Mucosa of gallbladder (tissue), 1 donor: ENCODE data around the gene RMDN2. TPM values are rescaled to one million over a fixed set of nuclear protein-coding genes. Genes with fewer than 3 reads are reported as not detected.

Source experiments
- DNase-seq: peaks from one replicate; pipeline ENCODE4 v3.0.0-alpha.2; 2020; ENCODE audit warnings: low spot score
- total RNA-seq: library from RNA; stranded (reverse); gene quantifications from one replicate; pipeline ENCODE4 v1.2.1, GENCODE V29; 2021
- donor health status: DM: no; HTN: no; CAD: no.

Gene RMDN2
- total RNA-seq, 1 donor from 2014 or later = 8.3 TPM

DNA sequence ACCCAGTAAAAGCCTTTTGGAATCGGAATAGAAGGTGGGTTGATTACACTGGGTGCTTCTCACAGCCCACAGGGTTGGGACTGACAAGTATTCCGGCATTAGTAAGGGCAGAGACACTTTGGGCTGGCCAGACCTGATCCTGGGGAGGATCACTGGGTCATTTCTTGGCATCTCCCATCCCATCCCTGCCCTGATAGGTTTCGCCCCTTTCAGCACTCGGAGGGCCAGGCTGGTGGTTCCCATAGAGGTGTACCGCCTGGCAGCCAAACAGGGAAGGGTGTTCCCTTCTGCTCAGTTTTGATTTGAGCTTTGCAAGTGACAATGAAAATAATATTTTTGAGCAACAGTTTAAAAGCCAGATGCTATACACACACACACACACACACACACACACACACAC lies 113.6 kb downstream of the RMDN2 start:
- DNase-seq = no peak

DNA sequence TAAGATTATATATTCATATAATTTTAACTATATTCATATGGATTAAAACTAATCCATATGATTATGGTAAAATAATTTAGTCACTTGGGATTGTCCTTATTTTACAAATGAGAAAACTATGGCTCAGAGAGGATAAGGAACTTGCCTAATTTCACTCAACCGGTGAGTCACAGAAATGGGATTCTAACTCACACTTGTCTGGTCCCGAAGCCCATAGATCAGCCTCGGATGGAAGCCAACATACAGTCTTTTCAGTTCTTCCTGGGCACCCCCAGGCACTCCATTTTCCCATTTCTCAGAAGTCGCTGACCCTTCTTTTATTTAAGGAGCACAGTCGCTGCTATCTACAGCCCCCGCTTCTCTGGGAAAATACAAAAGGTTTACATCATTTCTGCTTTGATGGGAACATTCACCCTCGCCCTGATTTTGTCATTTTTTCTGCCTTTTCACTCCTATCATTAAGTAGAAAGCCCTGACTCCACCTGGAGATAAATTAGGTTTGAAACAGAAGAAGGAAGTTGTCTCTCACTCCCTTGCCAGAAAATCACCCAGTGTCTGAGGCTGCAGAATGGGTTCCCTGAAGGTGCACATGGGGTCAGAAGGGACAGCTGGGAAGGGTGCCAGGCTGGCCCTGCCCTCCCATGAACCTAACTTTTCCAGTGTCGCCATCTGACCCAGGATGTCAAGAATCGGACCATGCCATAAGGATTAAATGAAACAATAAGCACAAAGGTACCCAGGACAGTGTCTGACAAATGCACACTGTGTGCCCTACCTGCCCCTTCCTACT lies 114.2 kb downstream of the RMDN2 start:
- DNase-seq = no peak

GRCh38 chr2:38045811-38046210 lies 120.7 kb downstream of the RMDN2 start:
- DNase-seq = no peak

GRCh38 chr2:38056216-38056615 lies 131.1 kb downstream of the RMDN2 start:
- no peak for DNase-seq

- no peak for DNase-seq
Observed at GRCh38 chr2:38057651-38058410, 132.7 kb downstream of the RMDN2 start.

- no peak for DNase-seq
Observed at GRCh38 chr2:38060236-38061018, 135.3 kb downstream of the RMDN2 start.

DNA sequence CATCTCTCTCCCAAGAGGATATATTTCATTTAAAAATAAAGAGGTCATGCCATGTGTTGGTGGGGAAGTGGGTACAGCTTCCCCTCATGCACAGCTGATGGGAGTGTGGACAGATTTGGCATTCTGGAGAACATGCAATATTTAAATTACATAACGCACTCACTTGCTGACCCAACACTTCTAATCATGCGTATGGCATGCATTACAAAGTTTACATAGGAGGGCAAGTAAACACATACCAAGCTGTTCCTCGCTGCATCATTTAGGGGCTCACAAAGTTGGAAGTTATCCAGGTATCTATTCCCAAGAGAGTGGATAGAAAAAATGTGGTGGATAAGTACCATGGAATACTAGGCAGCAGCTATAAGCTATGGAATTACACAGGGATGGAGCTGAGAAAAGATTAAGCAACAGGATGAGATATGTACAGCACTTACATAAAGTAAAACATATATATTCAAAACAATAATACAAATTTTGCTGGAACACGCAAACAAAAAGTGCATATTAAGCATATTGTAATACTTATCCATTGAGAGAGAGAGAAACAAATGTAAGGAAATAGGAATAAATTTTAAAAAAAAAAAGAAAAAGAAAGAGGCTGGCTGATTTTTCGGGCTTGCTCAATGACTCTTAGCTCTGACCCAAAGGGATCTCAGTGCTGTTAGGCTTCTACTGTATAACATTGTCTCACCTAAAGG lies 139.9 kb downstream of the RMDN2 start:
- no peak for DNase-seq

DNA sequence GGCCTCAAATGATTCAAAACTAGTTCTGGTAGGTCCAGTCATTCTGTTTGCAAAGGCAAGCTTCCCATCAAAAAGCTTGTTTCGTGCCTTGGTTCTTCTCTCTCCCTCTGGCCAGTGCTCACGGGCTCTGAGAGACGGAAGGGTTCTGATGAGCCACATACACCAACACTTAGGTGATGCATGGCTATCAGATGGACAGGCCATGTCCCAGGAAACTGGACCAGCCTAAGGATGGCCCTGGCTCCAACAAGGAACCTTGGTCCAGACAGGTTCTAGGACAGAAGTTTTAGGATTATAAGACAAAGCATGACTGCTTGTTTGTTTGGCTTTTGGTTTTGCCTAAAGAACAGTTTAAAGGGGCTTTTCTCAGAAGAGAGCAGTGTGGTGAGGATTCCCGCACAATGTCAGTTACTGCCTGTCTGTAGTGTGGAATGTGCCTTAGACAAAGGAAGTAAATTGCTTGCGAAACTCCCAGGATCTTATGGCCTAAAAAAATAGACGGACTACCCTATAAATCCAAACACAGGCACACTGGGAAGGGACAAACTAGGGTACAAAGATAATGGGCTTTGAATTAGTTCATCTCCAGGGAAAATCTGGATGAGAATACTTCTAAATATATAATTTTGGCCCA lies 140.5 kb downstream of the RMDN2 start:
- no peak for DNase-seq

GRCh38 chr2:38066421-38067115 lies 141.5 kb downstream of the RMDN2 start:
- no peak for DNase-seq

Other genes with a start within 250 kb of the RMDN2 start
- 25.4 TPM for gene CYP1B1, start 150.9 kb downstream of the RMDN2 start, total RNA-seq